T-helper 2 cell treated with Interferon-gamma antibody and Interleukin-4, amounts not matched to agents 100 ng/mL and 5 ng/mL, for 36 hours (primary cell): Measurements from ENCODE around the gene ZNF575. TPM values are rescaled to one million over a fixed set of nuclear protein-coding genes. Genes with fewer than 3 reads are reported as not detected.

ENCODE experiments used
- intact Hi-C: fragments of 100-400 bp; cut with micrococcal nuclease; formaldehyde crosslinking; loops from one replicate; pipeline ENCODE4 v1.15.1; 2023
- total RNA-seq: library from RNA; stranded (reverse); gene quantifications from 2 replicates; pipeline ENCODE4 v1.2.3, GENCODE V29; 2022

ZNF575 gene
- total RNA-seq, 1 donor from 2014 or later = 3.7 TPM

GRCh38 chr19:43564800-43565199 is 31.8 kb downstream of the ZNF575 start:
- intact Hi-C loops = no loop called here

- intact Hi-C loops = no loop called here
Observed at GRCh38 chr19:43569657-43570056, 36.7 kb downstream of the ZNF575 start.

GRCh38 chr19:43570174-43570791 is 37.3 kb downstream of the ZNF575 start:
- intact Hi-C loops = no loop called here

- intact Hi-C loops = no loop called here
Observed at GRCh38 chr19:43572171-43572588, 39.2 kb downstream of the ZNF575 start.

- intact Hi-C loops = loop anchor here (1.0 kb wide), 3 partner anchors 22 to 45 kb away; partner anchors contain the start of genes IRGQ, ZNF428, ZNF575 and ZNF576
Observed at GRCh38 chr19:43574424-43575155, 41.6 kb downstream of the ZNF575 start.

GRCh38 chr19:43575156-43575950 is 42.4 kb downstream of the ZNF575 start, which contains the start of the genes PINLYP and XRCC1:
PINLYP (plus strand) TSS chr19:43575801; CDS start chr19:43577192, 1,391 bp downstream.
XRCC1 (minus strand) TSS chr19:43575527; CDS start chr19:43575458, 69 bp downstream.
- intact Hi-C loops = loop anchor here (1.0 kb wide), 3 partner anchors 21 to 44 kb away; partner anchors contain the start of genes IRGQ, ZNF428, ZNF575 and ZNF576

- intact Hi-C loops = loop anchor here (1.0 kb wide), 3 partner anchors 20 to 43 kb away; partner anchors contain the start of genes IRGQ, ZNF428, ZNF575 and ZNF576
Observed at GRCh38 chr19:43575955-43576878, 43.2 kb downstream of the ZNF575 start.

- intact Hi-C loops = no loop called here
Observed at GRCh38 chr19:43578787-43579186, 45.8 kb downstream of the ZNF575 start.

- intact Hi-C loops = no loop called here
Observed at GRCh38 chr19:43581467-43581866, 48.5 kb downstream of the ZNF575 start.

GRCh38 chr19:43582495-43582894 is 49.5 kb downstream of the ZNF575 start:
- intact Hi-C loops = no loop called here

- intact Hi-C loops = no loop called here
Observed at GRCh38 chr19:43584484-43584883, 51.5 kb downstream of the ZNF575 start.

Other genes with a start within 250 kb of the ZNF575 start
- gene CD177, start 179.5 kb upstream of the ZNF575 start, total RNA-seq = not detected in 2 replicates
- gene TEX101, start 118.3 kb upstream of the ZNF575 start, total RNA-seq = not detected in 2 replicates
- 0.39 and 0.64 TPM in 2 replicates for gene LYPD3, start 67.6 kb upstream of the ZNF575 start, total RNA-seq
- 17.3 and 20.2 TPM in 2 replicates for gene PHLDB3, start 28.4 kb upstream of the ZNF575 start, total RNA-seq
- gene ETHE1, start 6.0 kb upstream of the ZNF575 start, total RNA-seq = 54.9 and 55.5 TPM in 2 replicates
- gene XRCC1, start 42.3 kb downstream of the ZNF575 start, total RNA-seq = 34.6 and 36.2 TPM in 2 replicates
- gene PINLYP, start 42.6 kb downstream of the ZNF575 start, total RNA-seq = 7.0 and 9.9 TPM in 2 replicates
- gene IRGQ, start 62.9 kb downstream of the ZNF575 start, total RNA-seq = 13.8 and 14.9 TPM in 2 replicates
- 15.6 and 17.5 TPM in 2 replicates for gene ZNF576, start 63.4 kb downstream of the ZNF575 start, total RNA-seq
- gene SRRM5, start 78.9 kb downstream of the ZNF575 start, total RNA-seq = 0.59 and 0.82 TPM in 2 replicates
- 29.0 TPM in 2 replicates for gene ZNF428, start 86.4 kb downstream of the ZNF575 start, total RNA-seq
- 0.16 TPM in 2 replicates for gene CADM4, start 106.7 kb downstream of the ZNF575 start, total RNA-seq
- gene PLAUR, start 137.0 kb downstream of the ZNF575 start, total RNA-seq = 11.7 and 12.5 TPM in 2 replicates
- not detected in 2 replicates for gene IRGC, start 182.9 kb downstream of the ZNF575 start, total RNA-seq
- 71.9 and 73.9 TPM in 2 replicates for gene SMG9, start 221.8 kb downstream of the ZNF575 start, total RNA-seq
- gene KCNN4, start 247.8 kb downstream of the ZNF575 start, total RNA-seq = 36.9 and 39.9 TPM in 2 replicates